Esophagus muscularis mucosa (tissue), 4 donors: ENCODE measurements around the gene ERC2. TPM values are rescaled to one million over a fixed set of nuclear protein-coding genes. Genes with fewer than 3 reads are reported as not detected.

Source experiments
- DNase-seq: peaks from one replicate; pipeline ENCODE4 v3.0.0-alpha.2; 2017; ENCODE audit errors: extremely low spot score
- H3K27ac ChIP-seq, 4 donors: fragments of 200-600 bp; sonication (generic); replicated peaks in 1 of 4; 1 replicate in 3 of 4; 2 replicates in 1 of 4; pipeline ENCODE4 v1.5.1; 2016 to 2019; ENCODE audit warnings: mild to moderate bottlenecking in 1 of 4
- H3K27me3 ChIP-seq, 4 donors: fragments of 200-600 bp; sonication (generic); one replicate each; pipeline versions ENCODE4 v1.5.1 to v1.6.0; 2016 to 2019
- H3K36me3 ChIP-seq, 4 donors: fragments of 200-600 bp; sonication (generic); one replicate each; pipeline ENCODE4 v1.5.1; 2016 to 2019
- H3K4me1 ChIP-seq, 4 donors: fragments of 200-600 bp; sonication (generic); one replicate each; pipeline ENCODE4 v1.5.1; 2016 to 2019
- H3K4me3 ChIP-seq, 4 donors: fragments of 200-600 bp; sonication (generic); 1 replicate in 2 of 4; 2 replicates in 2 of 4; pipeline ENCODE4 v1.5.1; 2016 to 2019; ENCODE audit warnings: mild to moderate bottlenecking in 4 of 4, moderate library complexity in 1 of 4
- H3K9me3 ChIP-seq, 4 donors: fragments of 200-600 bp; sonication (generic); 1 replicate in 3 of 4; 2 replicates in 1 of 4; pipeline ENCODE4 v1.5.1; 2016 to 2019
- EP300 ChIP-seq: sonication (generic); formaldehyde crosslinking; IDR thresholded peaks from one replicate; pipeline ENCODE4 v1.6.1; 2017; ENCODE audit warnings: antibody characterized with exemption
- POLR2A ChIP-seq: fragments of 450-650 bp; IDR thresholded peaks from one replicate; pipeline ENCODE4 v1.6.1; 2017; ENCODE audit warnings: antibody characterized with exemption, moderate library complexity, mild to moderate bottlenecking, low read depth
- POLR2AphosphoS5 ChIP-seq, 2 donors: sonication (generic); formaldehyde crosslinking; IDR thresholded peaks; one replicate each; pipeline ENCODE4 v1.6.1; 2017; ENCODE audit warnings: antibody characterized with exemption in 2 of 2
- WGBS: methylation state at CpG from one replicate; pipeline ENCODE4 v1.1.5; 2018; 5-methylcytosine and 5-hydroxymethylcytosine counted together
- intact Hi-C: fragments of 100-400 bp; cut with DNase I; formaldehyde crosslinking; loops from one replicate; pipeline ENCODE4 v1.15.1; 2023
- total RNA-seq, 4 donors: library from RNA; depleted of rRNA; stranded (reverse); fragments of >200 nt; gene quantifications; one replicate each; pipeline versions ENCODE4 v1.1.0 to v1.2.1, GENCODE V29; 2016
- TF ChIP-seq, protein P1 (sequence below), 3 experiments: fragments of 200-600 bp in 2 of 3; fragments of 450-650 bp in 1 of 3; sonication (generic) in 2 of 3; IDR thresholded peaks; one replicate each; pipeline ENCODE4 v1.5.1; 2017 to 2019; ENCODE audit warnings: antibody characterized with exemption in 3 of 3, mild to moderate bottlenecking in 2 of 3, moderate library complexity in 1 of 3

ERC2 gene
- total RNA-seq, 4 donors from 2014 or later, result 0.42 to 2.0 (median 1.5) TPM

GRCh38 chr3:56459104-56459496, 9.2 kb downstream of the ERC2 start:
- H3K4me3 ChIP-seq, result no peak overlapping the region
- no peak overlapping the region for H3K27ac ChIP-seq
- H3K4me1 ChIP-seq, result no peaks in the 10 kb centered on the region
- peaks cover 0 to 19% (median 0%) of the 10 kb centered on the region in 4 donors for H3K27me3 ChIP-seq
- 71% methylated on average over 1 of the region's 1 CpG for WGBS
- TF ChIP-seq POLR2AphosphoS5 (IDR thresholded peaks at IDR 0.05) (no peak), EP300 (no peak), POLR2A (no peak)
- TF ChIP-seq, protein P1, sequence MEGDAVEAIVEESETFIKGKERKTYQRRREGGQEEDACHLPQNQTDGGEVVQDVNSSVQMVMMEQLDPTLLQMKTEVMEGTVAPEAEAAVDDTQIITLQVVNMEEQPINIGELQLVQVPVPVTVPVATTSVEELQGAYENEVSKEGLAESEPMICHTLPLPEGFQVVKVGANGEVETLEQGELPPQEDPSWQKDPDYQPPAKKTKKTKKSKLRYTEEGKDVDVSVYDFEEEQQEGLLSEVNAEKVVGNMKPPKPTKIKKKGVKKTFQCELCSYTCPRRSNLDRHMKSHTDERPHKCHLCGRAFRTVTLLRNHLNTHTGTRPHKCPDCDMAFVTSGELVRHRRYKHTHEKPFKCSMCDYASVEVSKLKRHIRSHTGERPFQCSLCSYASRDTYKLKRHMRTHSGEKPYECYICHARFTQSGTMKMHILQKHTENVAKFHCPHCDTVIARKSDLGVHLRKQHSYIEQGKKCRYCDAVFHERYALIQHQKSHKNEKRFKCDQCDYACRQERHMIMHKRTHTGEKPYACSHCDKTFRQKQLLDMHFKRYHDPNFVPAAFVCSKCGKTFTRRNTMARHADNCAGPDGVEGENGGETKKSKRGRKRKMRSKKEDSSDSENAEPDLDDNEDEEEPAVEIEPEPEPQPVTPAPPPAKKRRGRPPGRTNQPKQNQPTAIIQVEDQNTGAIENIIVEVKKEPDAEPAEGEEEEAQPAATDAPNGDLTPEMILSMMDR (IDR thresholded peaks at IDR 0.05), result no peak
- no peaks in the 10 kb centered on the region for H3K36me3 ChIP-seq
- DNase-seq, result no peak
- intact Hi-C loops, result no loop called here
- no peaks in the 10 kb centered on the region for H3K9me3 ChIP-seq

DNA sequence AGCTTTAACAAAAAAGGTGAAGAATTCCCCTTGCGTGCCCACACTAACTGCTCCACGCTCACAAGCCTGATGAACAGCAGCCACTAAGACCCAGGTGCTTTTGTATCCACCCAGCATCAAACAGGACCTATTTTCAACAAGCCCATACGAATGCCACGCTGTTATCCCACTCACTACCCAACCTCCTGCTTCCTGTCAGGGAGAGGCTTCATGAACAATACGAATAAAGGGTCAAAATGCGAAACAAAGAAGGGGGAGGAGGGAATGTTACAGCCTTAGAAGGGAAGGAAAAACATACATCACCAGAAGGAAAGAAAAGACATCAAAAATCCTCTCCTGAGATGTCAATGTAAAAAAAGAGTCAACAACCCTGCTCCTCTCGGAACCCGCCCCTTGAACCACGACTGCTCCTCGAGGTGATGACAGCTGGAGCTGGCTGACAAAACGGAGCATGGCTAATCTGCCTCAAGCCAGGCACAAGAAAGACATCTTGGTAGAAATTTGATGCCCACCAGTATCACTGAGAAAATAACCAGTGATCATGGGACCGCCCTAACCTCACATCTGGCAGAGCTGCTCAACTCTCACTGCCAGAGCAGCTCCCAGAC, 9.7 kb downstream of the ERC2 start:
- no peak for DNase-seq
- WGBS, result 55% methylated on average over 12 of the region's 12 CpGs
- H3K27me3 ChIP-seq, result peaks cover 0 to 19% (median 0%) of the 10 kb centered on the region in 4 donors
- intact Hi-C loops, result no loop called here
- no peak for TF ChIP-seq POLR2A
- TF ChIP-seq, protein P1 (IDR thresholded peaks at IDR 0.05), result no peak
- no peak for TF ChIP-seq POLR2AphosphoS5 (IDR thresholded peaks at IDR 0.05)
- TF ChIP-seq EP300, result no peak
- no peaks in the 10 kb centered on the region for H3K9me3 ChIP-seq
- H3K4me1 ChIP-seq, result no peaks in the 10 kb centered on the region
- no peaks in the 10 kb centered on the region for H3K36me3 ChIP-seq
- H3K27ac ChIP-seq, result no peak overlapping the region
- no peak overlapping the region for H3K4me3 ChIP-seq

DNA sequence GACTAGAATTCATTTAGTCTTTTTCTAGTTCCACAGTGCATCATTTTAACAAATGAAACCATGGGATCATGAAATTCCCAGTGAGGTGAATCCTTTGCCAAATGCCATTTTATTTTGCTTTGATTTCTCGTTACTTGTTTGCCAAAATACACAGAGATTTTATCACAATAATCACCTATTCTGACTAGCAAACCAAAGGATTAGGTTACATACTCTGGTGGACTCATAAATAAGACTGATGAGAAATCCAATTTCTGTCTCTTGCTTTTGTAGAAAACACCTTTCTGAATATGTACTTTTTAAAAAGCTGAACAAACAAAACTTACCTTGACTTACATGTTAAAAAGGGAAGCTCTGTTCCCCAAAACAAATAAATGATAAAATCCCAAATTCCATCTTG, 12.2 kb downstream of the ERC2 start:
- Histone ChIP-seq H3K27me3 (peaks cover 0 to 10% (median 0%) of the 10 kb centered on the region in 4 donors), H3K36me3 (no peaks in the 10 kb centered on the region), H3K4me3 (no peak overlapping the region), H3K27ac (no peak overlapping the region), H3K4me1 (no peaks in the 10 kb centered on the region), H3K9me3 (no peaks in the 10 kb centered on the region)
- TF ChIP-seq, protein P1 (IDR thresholded peaks at IDR 0.05), result no peak
- TF ChIP-seq POLR2A (no peak), POLR2AphosphoS5 (IDR thresholded peaks at IDR 0.05) (no peak), EP300 (no peak)
- DNase-seq, result no peak
- intact Hi-C loops, result no loop called here
- WGBS, result 42% methylated on average over 1 of the region's 1 CpG

DNA sequence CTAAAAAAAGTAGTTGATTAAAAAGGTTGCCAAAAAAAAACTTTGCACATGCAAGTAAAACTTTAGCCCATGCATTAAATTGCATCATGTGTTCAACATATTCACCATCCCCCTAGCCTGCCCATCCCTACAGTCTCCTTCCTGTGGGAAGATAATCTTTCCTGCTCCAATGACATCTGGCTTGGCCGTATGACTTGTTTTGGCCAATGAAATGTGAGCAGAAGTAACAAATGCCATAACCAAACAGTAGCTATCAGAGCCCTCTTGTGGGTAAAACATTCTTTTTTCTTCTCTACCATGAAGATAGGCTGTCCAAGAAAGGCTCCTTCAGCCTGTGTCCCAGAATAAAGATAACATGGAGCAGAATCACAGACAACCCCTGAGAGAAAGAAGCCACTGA, 15.3 kb downstream of the ERC2 start:
- TF ChIP-seq POLR2AphosphoS5 (IDR thresholded peaks at IDR 0.05), result no peak
- no peak for TF ChIP-seq POLR2A
- TF ChIP-seq EP300, result no peak
- TF ChIP-seq, protein P1 (IDR thresholded peaks at IDR 0.05), result no peak
- intact Hi-C loops, result no loop called here
- no peaks in the 10 kb centered on the region for H3K4me1 ChIP-seq

DNA sequence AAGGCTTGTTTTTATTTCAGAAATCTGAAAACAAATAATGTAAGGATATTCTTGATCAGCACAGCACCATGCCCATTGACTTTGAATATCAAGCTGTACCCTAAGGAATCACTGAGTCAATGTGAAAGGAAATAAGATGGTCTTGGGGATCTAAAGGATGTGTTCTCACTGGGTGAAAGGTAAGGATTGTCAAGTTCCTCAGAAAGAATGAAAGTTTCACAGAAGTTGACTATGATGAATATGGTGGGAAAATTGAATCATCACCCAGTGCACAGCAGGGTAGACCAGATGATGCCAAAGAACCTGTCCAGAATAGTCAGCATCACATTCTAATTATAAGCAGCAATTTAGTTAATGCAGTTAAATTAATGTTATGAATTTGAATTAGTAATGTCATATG, 16.2 kb downstream of the ERC2 start:
- intact Hi-C loops, result no loop called here
- peaks cover 0 to 14% (median 0%) of the 10 kb centered on the region in 4 donors for H3K27me3 ChIP-seq
- H3K4me1 ChIP-seq, result no peaks in the 10 kb centered on the region
- H3K36me3 ChIP-seq, result no peaks in the 10 kb centered on the region
- no peaks in the 10 kb centered on the region for H3K9me3 ChIP-seq
- DNase-seq, result no peak
- no peak overlapping the region for H3K27ac ChIP-seq
- no peak overlapping the region for H3K4me3 ChIP-seq
- TF ChIP-seq, protein P1 (IDR thresholded peaks at IDR 0.05), result no peak
- TF ChIP-seq EP300 (no peak), POLR2A (no peak), POLR2AphosphoS5 (IDR thresholded peaks at IDR 0.05) (no peak)

More for the DNA sequence above, 15.3 kb downstream of the ERC2 start:
- no peaks in the 10 kb centered on the region for H3K9me3 ChIP-seq
- H3K27ac ChIP-seq, result no peak overlapping the region
- H3K27me3 ChIP-seq, result peaks cover 0 to 13% (median 0%) of the 10 kb centered on the region in 4 donors
- 45% methylated on average over 1 of the region's 1 CpG for WGBS
- DNase-seq, result no peak
- no peak overlapping the region for H3K4me3 ChIP-seq
- H3K36me3 ChIP-seq, result no peaks in the 10 kb centered on the region
